Measurements from ENCODE around the gene ZNF708. TPM values are rescaled to one million over a fixed set of nuclear protein-coding genes. Genes with fewer than 3 reads are reported as not detected.
"Not testable (repeated sequence)": the region's sequence is repeated elsewhere in the genome, so short reads cannot be mapped to it uniquely, and the experiment has no call there.

Gene ZNF708
- total RNA-seq, 1 donor from 2014 or later, result 30.6 TPM

GRCh38 chr19:21269813-21270212, 59.4 kb downstream of the ZNF708 start:
- Mint-ChIP-seq H3K36me3 (ENCODE audit: low read depth) (no peaks in the 10 kb centered on the region), H3K4me1 (no peaks in the 10 kb centered on the region), H3K27ac (no peak overlapping the region), H3K4me3 (no peak overlapping the region), H3K27me3 (no peaks in the 10 kb centered on the region), H3K9me3 (peaks cover 20% of the 10 kb centered on the region)
- DNase-seq (no peak), ATAC-seq (ENCODE audit: low read depth) (no peak)
- ChIA-PET POLR2A (no interaction called here), CTCF (no interaction called here)
- intact Hi-C loops (cut with micrococcal nuclease), result no loop called here
- TF ChIP-seq CTCF (IDR thresholded peaks at IDR 0.05), result no peak

- H3K9me3 Mint-ChIP-seq, result peaks cover 6% of the 10 kb centered on the region
These were observed 64.3 kb downstream of the ZNF708 start for GRCh38 chr19:21264891-21265290.

GRCh38 chr19:21264416-21264815, 64.8 kb downstream of the ZNF708 start:
- Mint-ChIP-seq H3K27me3 (no peaks in the 10 kb centered on the region), H3K9me3 (peaks cover 4% of the 10 kb centered on the region), H3K36me3 (ENCODE audit: low read depth) (no peaks in the 10 kb centered on the region), H3K27ac (no peak overlapping the region), H3K4me1 (no peaks in the 10 kb centered on the region), H3K4me3 (no peak overlapping the region)
- DNase-seq (no peak), ATAC-seq (ENCODE audit: low read depth) (no peak)
- intact Hi-C loops (cut with micrococcal nuclease), result no loop called here
- POLR2A ChIA-PET, result no interaction called here
- CTCF ChIA-PET, result no interaction called here
- no peak for TF ChIP-seq CTCF (IDR thresholded peaks at IDR 0.05)

More at GRCh38 chr19:21264891-21265290, 64.3 kb downstream of the ZNF708 start:
- TF ChIP-seq CTCF (IDR thresholded peaks at IDR 0.05), result no peak
- Mint-ChIP-seq H3K4me3 (no peak overlapping the region), H3K27ac (no peak overlapping the region), H3K4me1 (no peaks in the 10 kb centered on the region), H3K36me3 (ENCODE audit: low read depth) (no peaks in the 10 kb centered on the region), H3K27me3 (no peaks in the 10 kb centered on the region)
- POLR2A ChIA-PET, result no interaction called here
- ATAC-seq (ENCODE audit: low read depth), result no peak
- CTCF ChIA-PET, result no interaction called here
- intact Hi-C loops (cut with micrococcal nuclease), result no loop called here
- DNase-seq, result no peak

GRCh38 chr19:21260848-21261381, 68.3 kb downstream of the ZNF708 start:
- intact Hi-C loops (cut with micrococcal nuclease); POLR2A ChIA-PET; H3K27me3 Mint-ChIP-seq; ATAC-seq (ENCODE audit: low read depth); H3K4me1 Mint-ChIP-seq; H3K4me3 Mint-ChIP-seq; CTCF ChIA-PET; DNase-seq; H3K9me3 Mint-ChIP-seq; H3K36me3 Mint-ChIP-seq (ENCODE audit: low read depth); H3K27ac Mint-ChIP-seq: not testable (repeated sequence)

GRCh38 chr19:21260164-21260847, 68.9 kb downstream of the ZNF708 start:
- ChIA-PET POLR2A (no interaction called here), CTCF (no interaction called here)
- DNase-seq, result no peak
- no peaks in the 10 kb centered on the region for H3K27me3 Mint-ChIP-seq
- H3K4me1 Mint-ChIP-seq, result no peaks in the 10 kb centered on the region
- intact Hi-C loops (cut with micrococcal nuclease), result no loop called here
- H3K9me3 Mint-ChIP-seq, result peaks cover 6% of the 10 kb centered on the region
- no peak overlapping the region for H3K27ac Mint-ChIP-seq
- no peak overlapping the region for H3K4me3 Mint-ChIP-seq
- TF ChIP-seq CTCF (IDR thresholded peaks at IDR 0.05), result no peak
- no peak for ATAC-seq (ENCODE audit: low read depth)
- H3K36me3 Mint-ChIP-seq (ENCODE audit: low read depth), result no peaks in the 10 kb centered on the region

GRCh38 chr19:21259421-21260124, 69.6 kb downstream of the ZNF708 start:
- DNase-seq, CTCF ChIA-PET: not testable (repeated sequence)

More at GRCh38 chr19:21259421-21260124, 69.6 kb downstream of the ZNF708 start:
- H3K4me1 Mint-ChIP-seq; H3K9me3 Mint-ChIP-seq; H3K27me3 Mint-ChIP-seq; H3K27ac Mint-ChIP-seq; H3K4me3 Mint-ChIP-seq; H3K36me3 Mint-ChIP-seq (ENCODE audit: low read depth); ATAC-seq (ENCODE audit: low read depth): not testable (repeated sequence)
- intact Hi-C loops (cut with micrococcal nuclease), result loop anchor here (5.0 kb wide), 1 partner anchor 1012 kb away; no protein-coding TSS in a partner anchor
- POLR2A ChIA-PET, result interaction anchor here (0.7 kb wide), 1 partner anchor 956 kb away, joined by 6 read pairs; no protein-coding TSS in a partner anchor

Measured in activated B cell treated with CpG ODN at 0.5 μM for 24 hours (primary cell).